NCI-H2227 treated with DMSO at 0.1 percent for 48 hours (cell line): ENCODE measurements around the gene FAP.

Experiments
- DNase-seq: peaks from one replicate; lab custom pipeline; 2025; lab: John Stamatoyannopoulos, UW

FAP gene

DNA sequence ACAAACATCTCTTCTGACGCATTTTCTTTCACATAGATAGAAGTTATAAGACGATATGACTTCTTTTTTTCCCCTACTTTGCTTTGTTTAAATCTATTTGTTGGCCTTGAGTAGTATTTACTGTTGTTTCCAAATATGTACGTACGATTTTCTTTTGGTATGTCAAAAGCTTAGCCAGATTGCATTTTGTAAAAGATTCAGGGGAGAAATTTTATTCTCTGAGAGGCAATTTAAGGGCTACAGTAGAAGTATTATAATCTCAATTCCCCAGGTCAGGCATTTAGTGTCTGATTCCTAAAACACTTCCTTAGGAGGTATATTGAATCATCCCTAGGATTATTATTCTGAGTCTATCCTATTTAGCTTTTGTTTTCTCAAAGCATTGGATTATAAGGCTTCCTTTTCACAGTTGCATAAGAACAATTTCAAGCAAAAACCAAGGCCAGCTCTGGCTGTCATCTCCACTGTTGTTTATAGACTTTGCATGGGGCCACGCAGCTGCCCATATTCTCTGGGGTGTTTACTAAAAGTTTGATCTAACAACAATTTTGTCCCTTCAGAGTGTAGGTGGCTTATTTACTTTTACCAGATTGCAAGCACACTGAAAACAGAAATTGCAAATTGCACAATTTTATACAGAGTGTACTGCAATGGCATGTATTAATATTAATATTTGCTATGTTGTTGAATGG is 57.6 kb downstream of the FAP start:
- no peak for DNase-seq

- no peak for DNase-seq
These were observed 58.3 kb downstream of the FAP start for GRCh38 chr2:162184821-162185450.

GRCh38 chr2:162184359-162184758 is 58.9 kb downstream of the FAP start:
- no peak for DNase-seq

DNA sequence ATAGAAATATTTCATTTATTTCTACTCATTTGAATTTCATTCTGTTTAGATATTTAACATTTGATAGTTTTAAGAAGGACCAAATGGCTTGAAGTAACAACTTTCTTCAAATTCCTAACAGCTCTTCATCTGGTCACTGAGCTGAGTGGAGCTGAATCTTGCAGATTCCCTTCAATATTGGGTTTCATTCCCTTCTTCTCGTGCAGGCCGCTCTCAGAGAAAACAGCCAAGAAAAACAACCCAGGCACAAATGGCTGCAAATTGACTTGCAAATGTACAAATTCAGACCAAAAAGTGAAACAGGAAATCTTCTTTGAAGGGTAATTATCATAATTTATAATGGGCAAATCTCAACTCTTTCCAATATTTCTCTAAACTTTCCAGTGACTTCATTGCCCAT is 60.9 kb downstream of the FAP start:
- DNase-seq, result no peak

DNA sequence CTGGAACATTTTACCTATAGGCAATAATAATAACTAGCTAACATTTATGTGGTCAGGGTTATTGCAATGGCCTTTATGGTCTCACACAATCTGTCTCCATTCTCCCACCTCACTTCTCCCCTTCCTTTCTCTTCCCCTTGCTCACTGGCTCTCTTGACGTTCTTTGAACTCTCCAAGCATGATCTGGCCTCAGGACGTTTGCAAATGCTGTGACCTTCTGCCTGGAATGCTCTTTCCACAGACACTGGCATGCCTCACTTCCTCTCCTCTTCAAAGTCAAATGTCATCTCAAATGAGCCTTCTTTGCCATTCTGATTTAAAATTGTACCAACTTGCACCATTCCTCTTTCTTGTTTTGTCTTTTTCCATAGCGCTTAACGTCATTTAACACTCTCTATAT is 65.9 kb downstream of the FAP start:
- no peak for DNase-seq

DNA sequence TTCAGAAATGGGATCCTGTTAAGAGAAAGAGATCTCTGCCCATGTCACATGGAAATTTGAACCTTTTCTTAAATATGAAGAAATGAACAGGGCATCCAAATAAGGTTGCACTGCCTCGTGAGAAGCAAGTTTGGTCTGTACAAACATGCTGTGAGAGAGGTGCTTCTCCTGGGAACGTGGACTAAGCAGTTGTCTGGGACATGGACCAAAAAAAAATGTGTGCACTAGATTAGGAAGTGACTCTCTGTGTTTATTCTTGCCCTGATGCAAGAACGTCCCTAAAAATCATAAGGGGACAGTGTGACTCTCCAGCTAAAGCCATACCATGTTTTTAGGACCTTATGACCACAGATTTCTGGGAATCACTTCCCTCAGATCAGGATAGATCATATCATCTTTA is 67.5 kb downstream of the FAP start:
- no peak for DNase-seq

DNA sequence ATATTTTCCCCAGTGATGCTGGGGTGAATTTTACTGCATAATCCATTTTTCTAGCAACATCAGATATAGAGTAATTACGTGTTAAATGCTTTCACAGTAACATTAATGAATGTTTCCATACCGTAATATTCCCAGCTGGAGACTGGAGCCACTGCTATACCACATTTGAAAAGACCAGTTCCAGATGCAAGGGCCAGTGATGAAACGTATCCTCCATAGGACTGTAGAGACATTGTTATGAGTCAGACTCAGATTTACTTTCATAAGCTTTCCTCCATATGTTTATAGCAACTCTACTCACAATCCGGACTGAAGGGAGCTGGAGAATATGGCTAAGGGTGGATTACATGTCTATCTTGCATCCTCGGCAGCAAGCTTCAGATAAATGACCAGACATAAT is 68.5 kb downstream of the FAP start:
- DNase-seq, result peak; percentile 52

GRCh38 chr2:162172802-162173370 is 70.4 kb downstream of the FAP start:
- DNase-seq, result peak; percentile 96

DNA sequence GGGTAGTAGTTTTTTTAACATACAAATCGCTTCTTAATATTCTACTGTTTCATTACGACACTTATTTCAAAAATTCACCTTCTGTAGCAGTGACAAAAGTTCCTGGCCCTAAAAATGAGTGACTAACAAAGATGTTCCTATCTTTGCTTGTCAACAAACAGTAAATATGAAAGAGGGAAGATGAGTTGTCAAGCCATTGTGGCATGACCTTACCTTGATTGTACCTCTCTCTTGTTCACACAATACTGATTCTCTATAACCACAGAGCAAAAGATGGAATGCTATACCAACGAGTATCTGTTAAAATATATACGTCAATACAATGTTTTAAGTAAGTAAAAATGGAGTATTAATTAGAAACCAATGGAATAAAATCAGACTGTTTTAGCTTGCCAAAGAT is 76.5 kb downstream of the FAP start:
- DNase-seq, result no peak

GRCh38 chr2:162166174-162166573 is 77.1 kb downstream of the FAP start:
- DNase-seq, result no peak

DNA sequence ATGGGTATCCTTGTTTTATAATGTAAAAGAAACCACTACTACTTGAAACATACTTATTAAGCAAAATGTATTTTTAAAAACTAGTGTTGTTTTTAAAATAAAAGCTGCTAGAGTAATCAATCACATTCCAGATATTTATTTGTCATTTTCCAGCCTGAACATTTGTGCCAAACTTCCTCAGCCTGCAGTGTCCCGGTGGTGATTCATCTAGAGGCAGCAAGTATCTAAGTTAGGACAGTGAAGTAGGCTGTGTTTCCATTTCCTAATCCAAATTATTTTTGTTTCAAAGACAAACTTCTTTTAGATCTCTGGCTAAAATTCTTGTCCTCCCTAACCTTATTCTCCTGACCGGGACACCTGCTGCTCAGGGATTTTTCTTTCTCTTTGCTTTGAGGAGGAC is 78.4 kb downstream of the FAP start:
- DNase-seq, result no peak

- DNase-seq, result no peak
These were observed 83.8 kb downstream of the FAP start for GRCh38 chr2:162159446-162159845.

GRCh38 chr2:162156149-162156548 is 87.1 kb downstream of the FAP start:
- no peak for DNase-seq

DNA sequence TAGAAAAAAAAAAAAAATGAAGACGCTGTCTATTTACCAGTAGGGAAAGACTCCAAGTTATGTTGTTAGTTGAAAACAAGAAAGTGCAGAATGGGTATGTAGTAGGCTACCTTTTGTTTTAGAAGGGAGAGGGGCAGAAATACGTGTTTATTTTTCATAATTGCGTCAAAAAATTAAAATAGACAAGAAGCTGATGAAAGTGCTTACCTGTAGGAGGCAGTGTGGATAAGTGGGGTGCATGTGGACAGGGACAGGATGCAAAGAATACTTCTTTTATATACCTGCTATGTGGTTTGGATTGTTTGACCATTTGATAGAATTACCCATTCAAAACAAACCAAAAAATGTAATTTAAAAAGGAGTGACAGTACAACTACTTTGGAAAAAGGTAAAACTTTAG is 88.2 kb downstream of the FAP start:
- no peak for DNase-seq

DNA sequence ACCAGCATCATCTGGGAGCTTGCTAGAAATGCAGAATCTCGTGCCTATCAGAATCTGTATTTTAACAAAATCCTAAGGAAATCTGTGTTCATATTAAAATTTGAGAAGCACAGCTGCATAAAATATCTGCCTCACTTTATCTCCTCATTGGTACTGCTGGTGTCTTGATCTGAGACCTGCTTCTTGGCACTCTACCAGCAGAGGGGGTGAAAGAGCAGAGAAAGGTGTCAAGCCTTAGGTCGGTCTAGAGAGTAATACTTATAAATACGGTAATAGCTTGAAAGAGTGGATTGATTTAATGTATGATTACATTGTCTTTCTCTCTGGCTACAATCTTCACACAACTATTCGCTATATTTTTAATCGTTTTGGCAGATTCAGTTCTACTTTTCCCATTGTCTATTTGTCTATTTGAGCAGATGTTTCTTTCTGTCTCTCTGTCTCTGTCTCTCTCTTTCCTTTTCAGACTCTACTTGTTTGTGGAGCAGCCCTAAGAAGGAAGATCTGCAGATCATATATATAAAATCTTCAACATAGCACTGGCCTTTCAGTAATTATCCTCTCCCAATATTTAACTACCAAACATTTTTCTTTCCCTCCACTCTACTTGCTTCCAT is 89.5 kb downstream of the FAP start:
- peak; percentile 72 for DNase-seq

DNA sequence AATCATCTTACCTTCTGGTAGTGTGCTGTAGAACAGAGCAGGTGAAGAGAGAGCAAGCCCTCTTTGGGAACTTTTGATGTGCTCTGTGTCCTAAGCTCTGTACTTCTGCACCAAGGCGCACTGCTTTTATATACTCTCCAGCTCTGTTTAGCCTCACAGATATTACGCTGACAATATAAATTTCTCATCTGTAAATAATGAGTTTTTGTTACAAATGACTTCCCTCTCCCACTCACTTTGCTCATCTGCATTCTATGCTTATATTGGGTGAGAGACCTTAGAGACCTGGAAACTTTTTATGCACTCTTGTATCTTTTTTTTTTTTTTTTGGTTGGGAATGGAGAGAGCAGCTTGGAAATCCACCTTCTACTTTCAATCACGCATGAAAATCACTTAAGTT is 91.1 kb downstream of the FAP start, which contains the start of gene GCG:
TSS of gene GCG (minus strand) at position 101 of the 400 bp plus-strand sequence. CDS start 3,069 bp downstream, outside the sequence.
- no peak for DNase-seq

DNA sequence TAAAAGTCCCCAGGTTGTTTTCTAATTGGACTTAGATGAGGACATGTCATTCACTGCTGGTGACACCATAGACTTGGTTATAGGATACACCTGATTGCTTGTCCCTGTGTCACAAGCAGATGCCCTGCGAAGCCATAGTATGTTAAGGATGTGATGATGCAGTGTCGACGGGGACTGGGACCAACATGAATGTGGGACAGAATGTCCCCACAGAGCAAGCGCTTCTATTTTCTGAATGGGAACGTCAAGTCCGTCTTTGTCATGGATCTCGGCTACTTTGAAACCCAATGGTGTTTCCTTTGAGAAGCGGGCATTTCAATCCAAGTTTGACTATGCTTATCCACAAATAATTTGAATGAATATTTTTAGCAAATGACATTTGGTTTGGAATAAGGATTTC is 93.3 kb downstream of the FAP start:
- no peak for DNase-seq

DNA sequence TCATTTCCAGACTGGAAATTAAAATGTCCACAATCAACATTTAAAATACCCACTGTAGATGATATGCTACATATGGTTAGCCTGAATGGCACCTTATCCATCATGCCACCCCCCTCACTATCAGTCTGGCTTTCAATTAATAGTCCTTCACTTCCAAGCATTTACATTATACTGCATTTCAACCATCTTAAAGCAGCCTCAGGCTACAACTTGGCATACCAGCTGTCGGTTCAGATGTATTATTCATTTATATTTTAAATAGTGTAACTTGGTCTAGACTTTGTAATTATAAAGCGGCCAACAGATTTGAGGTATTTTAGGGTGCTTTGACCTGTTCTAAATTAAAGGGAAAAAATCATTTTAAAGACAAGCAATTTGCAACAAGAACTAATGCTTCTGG is 93.8 kb downstream of the FAP start:
- DNase-seq, result no peak

DNA sequence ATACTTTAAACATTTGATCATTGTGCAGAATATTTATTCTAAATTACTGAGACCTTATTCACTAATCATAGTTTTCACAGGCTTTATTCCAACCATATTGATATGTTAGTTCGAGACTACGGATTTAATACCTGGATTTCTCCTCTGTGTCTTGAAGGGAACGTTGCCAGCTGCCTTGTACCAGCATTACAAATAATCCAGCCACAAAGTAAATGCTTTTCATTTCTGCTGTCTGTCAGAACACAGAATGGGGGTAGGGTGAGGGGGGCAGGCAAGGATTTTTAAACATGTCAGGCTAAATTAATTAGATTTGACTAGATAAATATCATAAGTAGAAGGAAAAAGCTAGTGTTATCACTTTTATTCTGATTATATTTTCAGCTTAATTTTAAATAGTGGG is 94.3 kb downstream of the FAP start:
- no peak for DNase-seq

DNA sequence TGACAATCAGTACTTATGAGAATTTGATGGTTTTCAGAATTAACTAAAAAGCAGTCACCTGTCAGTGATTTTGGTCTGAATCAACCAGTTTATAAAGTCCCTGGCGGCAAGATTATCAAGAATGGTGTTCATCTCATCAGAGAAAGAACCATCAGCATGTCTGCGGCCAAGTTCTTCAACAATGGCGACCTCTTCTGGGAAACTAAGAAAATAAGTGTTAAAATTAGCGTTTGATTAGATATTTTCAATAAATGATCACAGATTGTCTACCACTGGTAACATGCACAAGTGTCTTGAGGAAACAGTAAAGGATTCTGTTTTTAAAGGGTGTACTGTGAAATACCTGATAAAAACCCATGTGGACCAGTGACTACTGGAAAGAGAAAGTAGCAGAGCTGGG is 99.3 kb downstream of the FAP start:
- DNase-seq, result no peak

DNA sequence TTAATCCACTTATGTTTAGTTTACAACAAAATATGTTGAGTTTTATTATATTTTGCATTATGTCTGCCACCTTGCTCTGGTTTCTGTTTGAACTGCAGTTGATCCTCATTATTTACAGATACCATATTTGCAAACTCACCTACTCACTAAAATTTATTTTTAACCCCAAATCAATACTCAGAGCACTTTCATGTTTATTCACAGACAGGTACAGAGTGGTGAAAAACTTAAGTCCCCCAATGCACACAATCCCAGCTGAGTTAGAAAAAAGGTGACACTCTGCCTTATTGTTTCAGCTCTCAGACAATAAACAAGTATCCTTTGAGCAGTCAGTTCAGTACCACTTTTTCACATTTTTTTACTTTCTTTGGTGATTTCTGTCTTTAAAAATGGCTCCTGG is 104.9 kb downstream of the FAP start:
- DNase-seq, result no peak

GRCh38 chr2:162127422-162127821 is 115.8 kb downstream of the FAP start:
- no peak for DNase-seq

- no peak for DNase-seq
These were observed 116.7 kb downstream of the FAP start for GRCh38 chr2:162126527-162126926.
